ENCODE data around the gene MPP7.

The MPP7 gene

DNA sequence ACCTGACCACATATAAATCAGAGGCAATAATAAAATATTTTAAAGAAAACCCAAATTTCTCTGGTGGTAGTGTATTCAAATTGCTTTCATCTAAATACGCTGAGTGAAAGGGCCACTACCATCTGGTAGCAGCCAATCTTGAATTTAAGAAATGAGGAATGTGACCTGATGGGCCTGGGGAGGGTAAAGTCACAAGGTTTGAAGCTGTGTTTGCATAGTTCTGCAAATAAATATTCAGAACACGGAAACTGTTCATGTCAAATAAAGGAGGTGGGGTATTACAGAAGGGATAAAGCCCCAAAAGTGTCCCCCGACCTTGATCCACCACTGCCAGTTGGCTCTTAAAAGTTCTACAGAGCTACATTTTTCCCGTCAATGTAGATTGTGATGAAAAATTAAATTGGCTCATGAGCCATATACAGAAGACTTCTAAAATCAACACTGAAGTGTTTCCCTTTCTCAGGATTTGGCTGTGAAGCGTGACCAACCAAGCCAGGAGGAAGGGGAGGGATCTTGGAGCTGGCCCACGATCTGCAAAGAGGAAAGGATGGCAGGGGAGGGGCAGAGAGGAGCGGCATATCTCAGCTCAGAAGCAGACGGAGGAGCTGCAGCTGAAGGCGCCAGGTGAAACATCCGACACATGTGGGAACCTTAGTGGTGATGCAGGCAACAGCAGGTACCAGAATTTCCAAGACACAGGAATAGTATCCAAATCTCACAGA lies 39.6 kb downstream of the MPP7 start:
- no peak for DNase-seq

DNA sequence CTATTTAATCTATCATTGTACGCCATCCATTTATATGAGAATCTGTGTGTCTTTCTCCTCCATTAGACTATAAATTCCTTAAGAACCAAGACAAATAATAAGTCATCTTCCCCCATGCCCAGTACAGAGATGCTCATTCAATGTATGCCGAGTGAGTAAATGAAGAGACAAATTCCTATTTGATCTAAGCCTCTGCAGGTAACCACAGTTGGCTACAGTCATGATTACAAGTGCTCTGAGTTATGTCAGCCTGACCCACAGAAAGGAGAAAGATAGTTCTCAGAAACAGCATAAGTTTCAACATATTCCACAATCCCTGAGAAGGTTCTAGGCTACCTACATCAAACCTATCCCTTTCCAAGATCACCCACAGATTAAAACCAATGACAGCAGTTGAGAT lies 46.1 kb downstream of the MPP7 start:
- DNase-seq = no peak

DNA sequence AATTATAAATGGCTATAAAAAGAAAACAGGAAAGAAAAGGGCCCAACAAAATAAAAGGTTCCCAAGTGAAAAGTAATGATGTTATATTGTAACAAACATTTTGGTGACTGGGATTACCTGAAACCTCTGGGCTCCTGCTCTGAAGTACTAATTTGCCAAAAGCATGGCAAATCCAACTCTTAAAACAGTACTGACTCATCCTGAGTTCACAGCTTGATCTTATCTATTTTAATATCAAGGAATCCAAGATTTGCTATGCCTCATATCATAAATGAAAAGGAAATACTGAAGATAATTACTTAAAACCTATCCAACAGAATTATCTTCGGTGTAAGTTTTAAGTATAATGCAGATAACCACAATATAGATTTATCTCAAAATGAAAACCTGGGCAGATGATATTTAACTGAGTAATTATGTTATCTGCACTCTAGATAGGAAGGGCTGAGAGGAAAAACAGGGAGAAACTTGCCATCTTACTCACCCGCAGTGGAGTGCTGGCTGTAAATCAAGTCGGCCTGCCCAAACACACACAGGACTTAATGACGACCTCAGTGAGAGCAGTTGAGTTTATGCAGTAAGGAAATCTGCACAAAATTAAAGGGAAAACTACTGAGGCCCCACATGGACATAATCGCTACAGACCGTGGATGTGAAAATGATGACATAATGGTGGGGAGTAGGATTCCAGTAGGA lies 48.4 kb downstream of the MPP7 start:
- DNase-seq = no peak

DNA sequence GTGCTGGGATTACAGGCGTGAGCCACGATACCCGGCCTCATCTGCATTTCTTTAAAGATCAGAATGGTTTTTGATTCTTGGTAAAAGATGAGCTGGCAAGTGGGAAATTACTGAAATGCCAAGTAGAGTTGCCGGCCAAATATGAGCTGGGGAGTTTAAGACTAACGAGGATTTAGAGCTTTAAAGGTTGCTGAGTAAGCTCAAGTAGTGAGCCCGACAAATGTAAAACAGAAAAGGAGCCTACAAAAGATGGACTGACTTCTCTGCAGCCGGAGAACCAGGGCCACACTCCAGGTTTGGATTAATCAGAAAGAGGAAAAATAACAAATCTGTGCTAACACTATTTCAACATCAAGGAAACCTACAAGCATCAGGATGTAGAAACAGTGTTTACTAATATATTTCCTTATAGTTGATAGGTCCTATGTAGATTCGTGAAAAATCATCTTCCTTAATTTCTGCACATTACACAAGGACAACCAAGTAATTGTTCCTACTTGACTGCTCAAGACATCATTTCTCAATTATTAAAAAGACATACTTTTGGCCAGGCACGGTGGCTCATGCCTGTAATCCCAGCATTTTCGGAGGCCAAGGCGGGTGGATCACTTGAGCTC lies 49.6 kb downstream of the MPP7 start:
- DNase-seq = no peak
